ENCODE data around the gene TCP1. TPM values are rescaled to one million over a fixed set of nuclear protein-coding genes. Genes with fewer than 3 reads are reported as not detected.

The TCP1 gene
- total RNA-seq, 1 donor: 203 TPM

DNA sequence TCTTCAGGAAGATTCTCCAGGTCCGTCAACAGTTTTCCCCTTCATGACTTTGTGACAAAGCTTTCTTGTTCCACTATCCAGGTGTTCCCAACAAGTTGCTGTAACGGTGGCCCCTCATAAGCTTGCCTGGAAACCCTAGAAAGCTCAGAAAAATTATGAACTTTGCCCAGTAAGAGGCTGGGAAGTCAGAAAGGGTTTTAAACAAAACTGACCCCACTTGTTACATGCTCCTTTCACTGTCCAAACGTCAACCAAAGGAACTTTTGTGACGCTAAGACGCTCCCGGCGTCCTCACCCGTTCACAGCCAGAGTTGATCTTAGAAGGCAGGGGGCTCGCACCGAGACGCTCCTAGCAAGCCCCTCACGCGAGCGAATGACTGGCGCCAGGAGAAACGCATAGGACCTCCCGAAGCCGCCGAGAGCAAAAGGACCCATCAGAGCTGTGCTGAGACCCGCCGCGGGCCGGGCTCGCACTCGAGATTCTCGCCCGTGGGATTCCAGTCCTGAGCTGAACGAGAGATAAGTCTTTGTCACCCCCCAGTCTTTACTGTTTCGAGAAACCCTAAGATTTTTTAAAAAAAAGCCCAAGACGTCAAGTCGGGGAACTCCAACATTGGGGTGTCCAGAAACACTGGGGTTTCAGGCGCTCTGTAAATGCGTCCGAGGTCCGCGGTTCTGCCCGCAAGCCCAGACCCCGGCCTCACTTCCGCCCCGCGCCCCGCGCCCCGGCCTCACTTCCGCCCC, 28.1 kb downstream of the TCP1 start:
- peak overlapping the region; percentile 84 for H3K4me3 ChIP-seq (ENCODE audit: low read depth, low read length)
- peak; percentile 21 for DNase-seq (ENCODE audit: low read depth)
- TF ChIP-seq, protein P1, sequence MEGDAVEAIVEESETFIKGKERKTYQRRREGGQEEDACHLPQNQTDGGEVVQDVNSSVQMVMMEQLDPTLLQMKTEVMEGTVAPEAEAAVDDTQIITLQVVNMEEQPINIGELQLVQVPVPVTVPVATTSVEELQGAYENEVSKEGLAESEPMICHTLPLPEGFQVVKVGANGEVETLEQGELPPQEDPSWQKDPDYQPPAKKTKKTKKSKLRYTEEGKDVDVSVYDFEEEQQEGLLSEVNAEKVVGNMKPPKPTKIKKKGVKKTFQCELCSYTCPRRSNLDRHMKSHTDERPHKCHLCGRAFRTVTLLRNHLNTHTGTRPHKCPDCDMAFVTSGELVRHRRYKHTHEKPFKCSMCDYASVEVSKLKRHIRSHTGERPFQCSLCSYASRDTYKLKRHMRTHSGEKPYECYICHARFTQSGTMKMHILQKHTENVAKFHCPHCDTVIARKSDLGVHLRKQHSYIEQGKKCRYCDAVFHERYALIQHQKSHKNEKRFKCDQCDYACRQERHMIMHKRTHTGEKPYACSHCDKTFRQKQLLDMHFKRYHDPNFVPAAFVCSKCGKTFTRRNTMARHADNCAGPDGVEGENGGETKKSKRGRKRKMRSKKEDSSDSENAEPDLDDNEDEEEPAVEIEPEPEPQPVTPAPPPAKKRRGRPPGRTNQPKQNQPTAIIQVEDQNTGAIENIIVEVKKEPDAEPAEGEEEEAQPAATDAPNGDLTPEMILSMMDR (IDR thresholded peaks at IDR 0.05; ENCODE audit: insufficient read depth, low read length): no peak

DNA sequence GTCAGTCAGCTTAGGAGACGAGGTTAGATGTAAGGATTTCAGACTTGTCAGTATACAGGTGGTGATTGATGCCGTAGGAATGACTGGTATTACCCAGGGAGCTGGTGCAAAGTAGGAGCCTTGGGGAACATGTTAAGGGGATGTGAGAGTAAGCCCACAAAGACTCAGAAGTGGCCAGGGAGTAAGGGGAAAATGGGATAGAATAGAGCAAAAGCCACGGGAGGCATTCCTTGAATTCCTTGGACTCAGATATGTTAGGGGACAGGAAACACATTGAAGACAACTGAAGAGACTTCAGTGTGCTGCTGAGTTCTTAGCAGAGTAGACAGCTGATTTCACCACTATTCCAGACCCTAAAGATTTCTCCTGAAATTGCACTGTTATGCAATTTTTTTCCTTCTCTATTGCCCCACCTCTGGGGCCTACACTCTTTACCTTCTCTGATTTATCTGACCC, 28.8 kb downstream of the TCP1 start:
- TF ChIP-seq, protein P1 (IDR thresholded peaks at IDR 0.05; ENCODE audit: insufficient read depth, low read length): no peak
- H3K4me3 ChIP-seq (ENCODE audit: low read depth, low read length): peak overlapping the region; percentile 1
- DNase-seq (ENCODE audit: low read depth): peak; percentile 67

DNA sequence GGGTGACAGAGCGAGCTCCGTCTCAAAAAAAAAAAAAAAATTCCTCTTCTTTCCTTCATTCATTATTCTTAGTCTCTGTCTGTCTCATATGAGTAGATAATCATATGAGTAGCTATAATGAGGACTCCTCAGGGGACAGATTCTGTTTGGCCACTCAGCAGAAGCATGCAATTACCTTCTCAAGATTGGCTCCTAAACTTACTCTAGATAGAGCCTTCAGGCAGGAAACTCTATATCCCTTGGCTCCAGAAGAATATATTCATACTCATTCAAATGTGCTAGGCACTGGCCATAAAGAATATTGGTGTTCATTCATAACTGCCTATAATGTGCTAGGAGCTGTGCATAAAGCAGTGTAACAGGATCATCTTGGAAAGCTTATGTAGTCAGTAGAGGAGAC, 29.8 kb downstream of the TCP1 start:
- TF ChIP-seq, protein P1 (IDR thresholded peaks at IDR 0.05; ENCODE audit: insufficient read depth, low read length): no peak
- DNase-seq (ENCODE audit: low read depth): no peak
- H3K4me3 ChIP-seq (ENCODE audit: low read depth, low read length): no peak overlapping the region

DNA sequence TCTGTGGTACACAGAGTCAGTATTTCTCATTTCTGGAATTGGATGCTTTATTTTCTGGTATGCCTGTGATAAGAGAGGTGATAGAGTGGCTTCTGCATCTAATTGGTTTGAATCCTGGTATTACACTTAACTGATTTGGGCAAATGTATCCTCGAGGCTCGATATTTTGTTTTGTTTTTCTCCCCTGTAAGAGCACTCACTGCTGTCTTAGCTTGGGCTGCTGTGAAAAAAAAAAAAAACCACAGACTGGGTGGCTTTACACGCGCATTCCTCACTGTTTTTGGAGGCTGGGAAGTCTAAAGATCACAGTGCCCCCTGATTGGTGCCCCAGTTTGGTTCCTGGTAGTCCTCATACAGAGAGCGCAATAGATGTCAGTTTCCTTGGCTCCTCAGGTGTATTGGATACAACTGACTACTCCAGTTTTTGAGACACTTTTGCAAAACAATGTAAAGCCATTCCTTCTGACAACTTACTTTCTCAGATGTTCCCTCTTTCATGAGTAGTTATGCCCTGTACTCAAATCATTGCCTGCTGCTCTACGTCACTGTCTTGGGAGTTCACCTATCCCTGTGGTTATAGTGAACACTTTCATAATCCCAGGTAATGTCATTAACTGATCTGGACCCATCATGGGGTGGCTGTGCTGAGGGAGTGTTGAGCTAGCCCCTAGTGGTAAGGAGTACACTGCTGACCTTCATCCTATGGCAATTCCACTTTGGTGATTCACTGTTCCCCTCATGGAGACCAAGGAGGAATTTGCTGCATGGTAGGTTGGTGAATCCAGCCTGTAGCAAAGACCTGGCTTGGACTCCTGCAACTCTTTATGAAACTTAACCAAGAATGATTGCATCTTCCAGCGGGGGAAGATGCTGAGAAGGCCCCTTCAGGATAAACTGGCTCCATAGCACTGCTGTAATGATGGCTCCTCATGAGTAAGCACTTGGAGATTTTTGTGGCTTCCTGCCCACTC, 31.1 kb downstream of the TCP1 start:
- H3K4me3 ChIP-seq (ENCODE audit: low read depth, low read length): no peak overlapping the region
- peak; percentile 28 for DNase-seq (ENCODE audit: low read depth)
- TF ChIP-seq, protein P1 (IDR thresholded peaks at IDR 0.05; ENCODE audit: insufficient read depth, low read length): no peak

DNA sequence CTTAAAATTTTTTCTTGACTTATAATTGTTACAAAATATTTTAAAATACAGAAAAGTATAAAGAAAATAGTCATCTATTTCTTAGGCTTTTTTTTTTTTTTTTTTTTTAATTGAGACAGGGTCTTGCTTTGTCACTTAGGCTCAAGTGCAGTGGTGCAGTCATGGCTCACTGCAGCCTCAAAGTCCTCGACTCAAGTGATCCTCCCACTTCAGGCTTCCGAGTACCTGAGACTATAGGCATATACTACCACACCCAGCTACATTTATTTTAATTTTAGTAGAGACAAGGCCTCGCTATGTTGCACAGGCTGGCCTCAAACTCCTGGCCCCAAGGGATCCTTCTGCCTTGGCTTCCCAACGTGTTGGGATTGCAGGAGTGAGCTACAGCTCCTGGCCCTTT, 32.9 kb downstream of the TCP1 start:
- TF ChIP-seq, protein P1 (IDR thresholded peaks at IDR 0.05; ENCODE audit: insufficient read depth, low read length): no peak
- H3K4me3 ChIP-seq (ENCODE audit: low read depth, low read length): no peak overlapping the region
- no peak for DNase-seq (ENCODE audit: low read depth)

DNA sequence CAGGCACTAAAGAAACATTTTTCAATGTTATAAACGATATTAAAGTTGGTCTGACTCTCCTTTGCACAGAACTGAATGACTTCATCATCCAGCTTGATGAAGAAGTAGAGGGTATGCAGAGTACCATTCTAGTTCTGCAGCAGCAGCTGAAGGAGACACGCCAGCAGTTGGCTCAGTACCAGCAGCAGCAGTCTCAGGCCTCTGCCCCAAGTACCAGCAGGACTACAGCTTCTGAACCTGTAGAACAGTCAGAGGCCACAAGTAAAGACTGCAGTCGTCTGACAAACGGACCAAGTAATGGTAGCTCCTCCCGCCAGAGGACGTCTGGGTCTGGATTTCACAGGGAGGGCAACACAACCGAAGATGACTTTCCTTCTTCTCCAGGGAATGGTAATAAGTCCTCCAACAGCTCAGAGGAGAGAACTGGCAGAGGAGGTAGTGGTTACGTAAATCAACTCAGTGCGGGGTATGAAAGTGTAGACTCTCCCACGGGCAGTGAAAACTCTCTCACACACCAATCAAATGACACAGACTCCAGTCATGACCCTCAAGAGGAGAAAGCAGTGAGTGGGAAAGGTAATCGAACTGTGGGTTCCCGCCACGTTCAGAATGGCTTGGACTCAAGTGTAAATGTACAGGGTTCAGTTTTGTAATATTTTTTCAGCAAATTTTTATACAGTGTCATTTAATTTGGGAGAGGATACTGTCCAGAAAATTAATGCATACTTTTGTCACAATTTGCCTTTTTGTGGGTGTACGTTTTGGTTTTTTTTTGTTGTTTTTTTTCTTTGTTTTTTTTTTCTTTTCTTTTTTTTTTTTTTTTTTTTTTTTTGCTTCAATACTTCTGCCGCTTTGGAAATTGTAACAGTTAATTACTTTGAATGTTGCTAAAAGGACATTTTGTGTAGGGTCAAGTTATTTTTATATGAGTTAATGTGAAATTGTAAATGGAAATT, 34.2 kb downstream of the TCP1 start:
- TF ChIP-seq, protein P1 (IDR thresholded peaks at IDR 0.05; ENCODE audit: insufficient read depth, low read length): no peak
- H3K4me3 ChIP-seq (ENCODE audit: low read depth, low read length): no peak overlapping the region
- no peak for DNase-seq (ENCODE audit: low read depth)
